GM19463 (cell line): Measurements from ENCODE around the gene PLGLB1.
"Not testable (repeated sequence)": the region's sequence is repeated elsewhere in the genome, so short reads cannot be mapped to it uniquely, and the experiment has no call there.

Experiments
- ATAC-seq: cut with Tn5 transposase; IDR thresholded peaks from one replicate; pipeline ENCODE4 v1.9.1; 2021; ENCODE audit warnings: mild to moderate bottlenecking, moderate library complexity; ENCODE audit not compliant: unreplicated experiment

PLGLB1 gene

GRCh38 chr2:87021744-87022143 is at the start of gene PLGLB1:
Gene PLGLB1 (minus strand): TSS chr2:87021844. CDS start chr2:87021783, 61 bp downstream.
- ATAC-seq, result not testable (repeated sequence)

GRCh38 chr2:87064305-87064704 is 42.7 kb upstream of the PLGLB1 start:
- ATAC-seq, result not testable (repeated sequence)

GRCh38 chr2:87063431-87063830 is 41.8 kb upstream of the PLGLB1 start:
- not testable (repeated sequence) for ATAC-seq

- ATAC-seq, result not testable (repeated sequence)
Observed at GRCh38 chr2:87061519-87061918, 39.9 kb upstream of the PLGLB1 start.

- ATAC-seq, result not testable (repeated sequence)
Observed at GRCh38 chr2:87057606-87058005, 36.0 kb upstream of the PLGLB1 start.

- ATAC-seq, result not testable (repeated sequence)
Observed at GRCh38 chr2:87056843-87057242, 35.2 kb upstream of the PLGLB1 start.

GRCh38 chr2:87056435-87056834 is 34.8 kb upstream of the PLGLB1 start:
- ATAC-seq, result not testable (repeated sequence)

GRCh38 chr2:87054375-87054774 is 32.7 kb upstream of the PLGLB1 start:
- ATAC-seq, result not testable (repeated sequence)

- not testable (repeated sequence) for ATAC-seq
Observed at GRCh38 chr2:87041321-87041978, 19.8 kb upstream of the PLGLB1 start.

- not testable (repeated sequence) for ATAC-seq
Observed at GRCh38 chr2:87028607-87029006, 7.0 kb upstream of the PLGLB1 start.

- ATAC-seq, result not testable (repeated sequence)
Observed at GRCh38 chr2:87026816-87027215, 5.2 kb upstream of the PLGLB1 start.

GRCh38 chr2:87025927-87026326 is 4.3 kb upstream of the PLGLB1 start:
- ATAC-seq, result not testable (repeated sequence)

GRCh38 chr2:87023988-87024615 is 2.5 kb upstream of the PLGLB1 start:
- not testable (repeated sequence) for ATAC-seq

- ATAC-seq, result not testable (repeated sequence)
Observed at GRCh38 chr2:87021043-87021442, 601 bp downstream of the PLGLB1 start.

GRCh38 chr2:87019053-87019452 is 2.6 kb downstream of the PLGLB1 start:
- ATAC-seq, result not testable (repeated sequence)

- ATAC-seq, result not testable (repeated sequence)
Observed at GRCh38 chr2:87014489-87015169, 7.0 kb downstream of the PLGLB1 start.

GRCh38 chr2:87004398-87004797 is 17.2 kb downstream of the PLGLB1 start:
- ATAC-seq, result not testable (repeated sequence)
